Stimulated activated naive B cell treated with anti-CD40 and anti-IgM and Interleukin-4, amounts not matched to agents 10 μg/mL and 1 μg/mL and 100 μg/mL, for 72 hours (primary cell): Measurements from ENCODE around the gene KCNS3.
A peak's percentile ranks its signal among the peaks of the same experiment; 100 is the strongest.

Experiments used
- ATAC-seq, 2 donors: fragments of 150-1000 bp; cut with Tn5 transposase; replicated peaks; 2 replicates each; pipeline ENCODE4 v1.10.0; 2021; ENCODE audit warnings: moderate library complexity in 1 of 2
- DNase-seq: peaks from one replicate; pipeline ENCODE4 v3.0.0; 2021
- H3K27ac Mint-ChIP-seq: one replicate; pipeline ENCODE4 v1.8.0; 2022; ENCODE audit warnings: mild to moderate bottlenecking, mixed read lengths
- H3K27me3 Mint-ChIP-seq, 2 donors: one replicate each; pipeline ENCODE4 v1.8.0; 2022; ENCODE audit warnings: mixed read lengths in 2 of 2
- H3K36me3 Mint-ChIP-seq, 2 donors: one replicate each; pipeline ENCODE4 v1.8.0; 2022; ENCODE audit warnings: mixed read lengths in 2 of 2, mild to moderate bottlenecking in 1 of 2
- H3K4me1 Mint-ChIP-seq, 2 donors: one replicate each; pipeline ENCODE4 v1.8.0; 2022; ENCODE audit warnings: mixed read lengths in 2 of 2, mild to moderate bottlenecking in 1 of 2
- H3K4me3 Mint-ChIP-seq, 2 donors: one replicate each; pipeline ENCODE4 v1.8.0; 2022; ENCODE audit warnings: mild to moderate bottlenecking in 2 of 2, mixed read lengths in 2 of 2, moderate library complexity in 1 of 2
- H3K9me3 Mint-ChIP-seq, 2 donors: one replicate each; pipeline ENCODE4 v1.8.0; 2022; ENCODE audit warnings: mixed read lengths in 2 of 2, mild to moderate bottlenecking in 1 of 2

Gene KCNS3

DNA sequence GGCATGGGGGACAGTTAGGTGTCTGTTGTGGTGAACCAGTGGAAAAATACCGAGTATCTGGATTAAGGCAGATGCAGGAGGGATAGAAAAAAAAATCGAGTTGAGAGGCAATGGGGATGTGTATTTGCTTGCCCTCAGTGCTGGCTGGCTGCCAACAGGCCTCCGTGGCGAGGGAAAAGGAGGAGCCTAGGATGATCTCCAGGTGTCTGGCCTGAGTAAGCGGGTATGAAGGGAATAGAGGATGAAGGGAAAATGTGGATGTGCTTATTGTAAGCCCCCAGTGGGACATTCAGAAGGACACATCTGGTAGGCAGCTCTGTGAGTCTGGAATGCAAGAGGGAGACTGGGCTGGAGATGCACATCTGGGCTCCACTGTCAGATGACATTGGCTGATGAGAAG lies 22.8 kb downstream of the KCNS3 start:
- Mint-ChIP-seq H3K27me3 (peaks cover 16 to 32% of the 10 kb centered on the region in 2 donors), H3K27ac (no peak overlapping the region), H3K36me3 (no peaks in the 10 kb centered on the region), H3K4me3 (no peak overlapping the region), H3K4me1 (no peaks in the 10 kb centered on the region), H3K9me3 (peaks cover 0 to 7% of the 10 kb centered on the region in 2 donors)
- ATAC-seq: no peak
- no peak for DNase-seq

DNA sequence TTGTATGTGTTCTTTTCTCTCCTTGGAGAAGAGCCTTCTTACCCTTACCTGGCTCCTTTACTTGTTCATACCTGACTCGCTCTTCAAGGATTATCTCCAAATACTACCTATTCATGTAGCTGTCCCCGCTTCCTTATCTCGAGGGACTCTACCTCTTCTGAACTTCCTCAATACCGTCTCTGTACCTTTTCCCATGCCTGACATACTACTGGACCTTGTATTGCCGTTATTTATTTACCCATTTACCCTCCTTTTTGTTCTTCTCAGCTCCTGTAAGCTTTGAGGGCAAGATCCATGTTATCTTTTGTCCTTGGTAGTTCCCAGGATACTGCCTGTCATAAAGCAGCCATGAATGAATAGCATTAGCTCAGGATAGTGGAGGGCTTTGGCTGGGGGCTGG lies 32.5 kb downstream of the KCNS3 start:
- no peak for DNase-seq
- H3K9me3 Mint-ChIP-seq: peaks cover 0 to 5% of the 10 kb centered on the region in 2 donors
- H3K27ac Mint-ChIP-seq: no peak overlapping the region
- peaks cover 11 to 17% of the 10 kb centered on the region in 2 donors for H3K4me1 Mint-ChIP-seq
- peaks cover 36 to 39% of the 10 kb centered on the region in 2 donors for H3K27me3 Mint-ChIP-seq
- ATAC-seq: no peak
- H3K36me3 Mint-ChIP-seq: no peaks in the 10 kb centered on the region
- no peak overlapping the region for H3K4me3 Mint-ChIP-seq

DNA sequence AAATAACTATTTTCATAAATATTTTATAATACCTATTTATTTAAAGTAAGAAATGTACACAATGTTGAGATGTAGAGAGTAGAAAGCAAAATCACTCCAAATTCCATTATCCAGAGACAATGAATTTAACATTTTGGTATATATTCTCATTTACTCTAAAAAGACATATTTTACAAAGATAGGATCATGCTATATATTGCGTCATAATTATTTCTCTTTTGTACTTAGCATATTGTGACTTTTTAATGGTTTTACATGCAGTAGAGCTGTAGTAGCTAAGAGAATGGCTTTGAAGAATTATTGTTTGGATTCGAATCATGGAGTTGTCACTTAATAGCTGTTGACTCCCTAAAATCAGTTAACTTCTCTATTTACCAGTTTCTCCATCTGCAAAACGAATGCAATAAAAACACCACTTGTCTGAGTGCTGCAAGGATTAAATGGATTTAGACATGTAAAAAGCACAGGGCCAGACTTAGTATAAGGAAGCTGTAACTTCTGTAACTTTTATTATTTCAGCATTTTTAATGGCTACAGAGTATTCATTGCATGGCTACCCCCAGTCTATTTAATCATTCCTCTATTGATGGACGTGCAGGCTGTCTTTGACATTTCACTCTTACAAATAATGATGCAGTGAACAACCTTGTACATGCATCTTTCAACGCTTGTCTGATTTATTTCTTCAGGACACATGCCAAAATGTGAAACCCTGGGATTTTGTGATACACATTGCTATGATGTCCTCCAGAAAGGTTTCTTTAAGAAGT lies 33.2 kb downstream of the KCNS3 start:
- H3K36me3 Mint-ChIP-seq: no peaks in the 10 kb centered on the region
- H3K4me3 Mint-ChIP-seq: no peak overlapping the region
- H3K4me1 Mint-ChIP-seq: peaks cover 11 to 17% of the 10 kb centered on the region in 2 donors
- no peak overlapping the region for H3K27ac Mint-ChIP-seq
- peaks cover 32% of the 10 kb centered on the region in 2 donors for H3K27me3 Mint-ChIP-seq
- peaks cover 0 to under 1% of the 10 kb centered on the region in 2 donors for H3K9me3 Mint-ChIP-seq
- DNase-seq (no peak), ATAC-seq (peak; percentile 26 to 35)

DNA sequence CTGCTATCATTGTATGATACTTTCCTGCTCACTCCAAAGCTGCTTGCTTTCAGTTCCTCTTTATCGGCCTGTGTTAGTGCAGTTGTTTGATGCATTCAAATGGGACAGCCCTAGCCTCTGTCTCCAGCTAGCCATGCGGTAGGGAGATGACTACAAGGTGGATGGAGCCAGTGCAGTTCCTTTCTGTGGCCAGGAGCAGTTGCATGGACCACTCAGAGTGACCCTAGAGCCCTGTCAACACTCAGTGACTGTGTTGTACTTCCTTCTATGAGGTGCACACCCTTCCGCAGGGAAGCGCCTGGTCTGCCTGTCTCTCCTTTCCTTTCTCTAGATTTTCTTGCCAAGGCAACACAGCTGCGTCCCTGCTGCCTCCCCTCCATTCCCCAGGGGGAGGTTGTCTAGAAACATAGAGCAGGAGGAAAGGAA lies 33.8 kb downstream of the KCNS3 start:
- Mint-ChIP-seq H3K36me3 (no peaks in the 10 kb centered on the region), H3K9me3 (no peaks in the 10 kb centered on the region), H3K4me1 (peaks cover 11 to 17% of the 10 kb centered on the region in 2 donors), H3K4me3 (no peak overlapping the region), H3K27ac (peak overlapping the region; percentile 32), H3K27me3 (peaks cover 26% of the 10 kb centered on the region in 2 donors)
- DNase-seq: peak; percentile 26
- ATAC-seq: peak; percentile 96 to 100

DNA sequence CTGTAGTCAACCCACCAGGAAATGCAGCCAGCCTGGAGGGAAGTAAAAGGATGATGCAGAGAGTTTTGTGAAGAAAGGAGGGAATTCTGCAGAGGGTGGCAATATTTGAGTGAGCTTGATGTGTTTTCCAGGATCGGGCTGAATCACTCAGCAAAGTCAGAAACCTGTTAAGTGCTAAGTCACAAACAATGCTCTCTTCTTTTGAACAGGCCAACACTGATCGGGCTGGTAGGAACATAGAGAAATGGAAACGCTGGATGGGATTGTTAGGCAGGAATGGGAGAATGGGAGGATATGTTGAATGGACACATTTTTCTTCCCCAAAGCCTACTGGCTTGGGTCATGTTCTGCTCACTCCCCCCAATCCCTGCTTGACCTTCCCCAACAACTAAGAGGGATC lies 36.6 kb downstream of the KCNS3 start:
- Mint-ChIP-seq H3K4me1 (peaks cover 12 to 17% of the 10 kb centered on the region in 2 donors), H3K27ac (no peak overlapping the region), H3K27me3 (peaks cover 8 to 12% of the 10 kb centered on the region in 2 donors), H3K9me3 (no peaks in the 10 kb centered on the region), H3K36me3 (no peaks in the 10 kb centered on the region), H3K4me3 (no peak overlapping the region)
- DNase-seq: no peak
- no peak for ATAC-seq

DNA sequence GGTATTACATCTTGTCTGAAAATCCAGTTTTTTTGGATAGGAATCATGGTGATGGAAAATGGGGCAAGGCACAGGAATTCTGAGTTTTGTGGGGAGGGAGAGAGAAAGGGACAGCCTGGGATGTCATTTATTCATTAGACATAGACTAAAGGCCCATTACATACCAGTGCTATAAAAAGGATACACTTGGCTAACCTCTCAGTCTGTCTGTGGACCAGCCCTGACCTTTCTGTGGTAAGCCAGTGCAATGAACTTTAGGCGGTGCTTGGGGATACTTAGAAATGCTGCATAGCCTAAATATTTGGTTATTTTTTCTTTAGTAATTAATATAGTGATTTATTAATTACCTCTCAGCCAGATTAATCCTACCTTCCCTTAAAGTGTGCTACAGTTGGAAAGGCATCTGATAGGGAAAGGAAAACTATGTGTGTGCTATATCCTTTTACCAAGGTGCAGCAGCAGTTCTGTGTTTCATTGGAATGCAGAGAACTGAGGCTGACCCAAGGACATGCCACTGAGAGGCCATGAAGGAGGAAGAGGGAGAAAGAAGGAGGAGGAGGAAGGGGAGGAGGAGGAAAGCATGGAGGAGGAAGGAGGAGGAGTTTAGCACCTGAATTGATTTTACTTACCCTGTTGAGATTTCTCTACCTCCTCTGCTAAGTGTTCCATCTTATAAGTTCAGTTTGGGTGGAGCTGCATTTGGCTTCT lies 37.5 kb downstream of the KCNS3 start:
- H3K9me3 Mint-ChIP-seq: no peaks in the 10 kb centered on the region
- no peaks in the 10 kb centered on the region for H3K36me3 Mint-ChIP-seq
- DNase-seq (no peak), ATAC-seq (peak; percentile 38 to 64)
- no peak overlapping the region for H3K4me3 Mint-ChIP-seq
- H3K27ac Mint-ChIP-seq: no peak overlapping the region
- peaks cover 8 to 9% of the 10 kb centered on the region in 2 donors for H3K27me3 Mint-ChIP-seq
- H3K4me1 Mint-ChIP-seq: peaks cover 11 to 17% of the 10 kb centered on the region in 2 donors

DNA sequence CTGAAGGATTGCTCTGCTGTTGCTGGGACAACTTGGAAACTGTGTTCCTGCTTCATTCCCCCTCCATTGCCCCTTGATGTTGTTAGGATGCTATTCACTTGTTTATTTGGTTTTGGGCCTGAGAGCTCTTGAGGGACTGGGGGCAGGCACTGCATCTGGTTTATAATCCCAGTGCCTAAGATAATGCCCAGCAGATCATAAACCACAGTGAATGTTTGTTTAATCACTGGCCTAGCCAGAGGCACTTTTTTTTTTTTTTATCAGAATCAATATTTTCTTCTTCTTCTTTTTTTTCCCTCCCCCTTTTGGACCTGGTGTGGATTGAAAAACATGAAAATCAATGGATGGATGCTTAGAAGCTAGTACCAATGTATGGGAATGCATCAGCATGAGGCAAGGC lies 38.1 kb downstream of the KCNS3 start:
- Mint-ChIP-seq H3K27me3 (peaks cover 6 to 8% of the 10 kb centered on the region in 2 donors), H3K36me3 (no peaks in the 10 kb centered on the region)
- ATAC-seq: no peak

DNA sequence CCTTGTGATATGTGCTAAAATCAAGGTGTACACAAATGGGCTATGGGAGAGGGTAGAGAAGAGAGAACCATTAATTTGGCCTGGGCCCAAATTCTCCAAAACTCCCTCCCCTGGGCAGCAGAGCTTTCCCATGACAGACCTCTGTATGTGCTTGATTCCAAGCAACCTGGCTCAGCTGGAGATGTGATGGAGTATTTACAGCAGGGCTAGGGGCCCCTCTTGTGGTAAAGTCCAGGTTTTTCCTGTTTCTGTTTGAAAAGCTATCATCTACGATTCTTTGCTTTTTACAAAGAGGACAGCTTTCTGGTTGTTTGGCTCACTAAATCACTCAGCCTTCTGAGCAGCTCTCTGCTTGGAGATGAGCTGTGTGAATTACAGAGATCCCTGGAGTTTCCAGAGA lies 40.3 kb downstream of the KCNS3 start:
- Mint-ChIP-seq H3K27ac (no peak overlapping the region), H3K4me1 (peaks cover 3 to 6% of the 10 kb centered on the region in 2 donors)

More for the DNA sequence above, 38.1 kb downstream of the KCNS3 start:
- DNase-seq: no peak
- Mint-ChIP-seq H3K27ac (no peak overlapping the region), H3K4me1 (peaks cover 10 to 17% of the 10 kb centered on the region in 2 donors), H3K4me3 (no peak overlapping the region), H3K9me3 (no peaks in the 10 kb centered on the region)

DNA sequence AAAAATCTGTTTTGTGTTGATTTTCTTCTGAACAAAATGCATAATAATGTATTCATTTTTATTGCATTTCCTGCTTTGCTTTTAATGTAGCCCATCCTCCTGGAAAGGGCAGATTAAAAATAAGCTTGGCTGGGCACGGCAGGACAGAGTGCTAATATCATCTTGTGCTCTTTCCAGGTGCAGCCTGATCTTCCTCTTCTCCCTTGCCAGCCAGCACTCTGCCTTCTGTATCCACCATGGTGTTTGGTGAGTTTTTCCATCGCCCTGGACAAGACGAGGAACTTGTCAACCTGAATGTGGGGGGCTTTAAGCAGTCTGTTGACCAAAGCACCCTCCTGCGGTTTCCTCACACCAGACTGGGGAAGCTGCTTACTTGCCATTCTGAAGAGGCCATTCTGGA lies 52.3 kb downstream of the KCNS3 start:
- H3K36me3 Mint-ChIP-seq: peaks cover 0 to 4% of the 10 kb centered on the region in 2 donors
- peaks cover 7 to 30% of the 10 kb centered on the region in 2 donors for H3K27me3 Mint-ChIP-seq
- peaks cover 4 to 7% of the 10 kb centered on the region in 2 donors for H3K9me3 Mint-ChIP-seq

More for the DNA sequence above, 40.3 kb downstream of the KCNS3 start:
- H3K4me3 Mint-ChIP-seq: no peak overlapping the region
- H3K36me3 Mint-ChIP-seq: no peaks in the 10 kb centered on the region
- DNase-seq (no peak), ATAC-seq (no peak)
- H3K27me3 Mint-ChIP-seq: peaks cover 6 to 8% of the 10 kb centered on the region in 2 donors
- H3K9me3 Mint-ChIP-seq: no peaks in the 10 kb centered on the region

DNA sequence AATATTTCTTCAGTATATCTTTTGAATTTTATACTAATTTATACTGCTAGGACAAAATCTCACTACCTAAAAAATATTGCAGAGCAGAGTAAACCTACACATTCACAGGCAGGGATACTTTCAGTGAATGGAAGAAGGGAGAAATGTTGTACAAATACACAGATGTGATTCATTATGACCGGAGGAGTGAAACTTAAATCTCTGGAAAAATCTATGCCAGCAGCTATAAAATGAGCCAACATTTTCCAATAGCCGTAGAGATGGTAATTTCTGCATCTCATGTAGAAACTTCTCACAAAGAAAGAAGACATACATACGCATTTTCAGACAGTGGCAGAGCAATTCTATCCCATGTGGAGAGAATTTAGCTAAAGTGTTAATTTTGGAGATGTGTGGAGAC lies 54.8 kb downstream of the KCNS3 start:
- ATAC-seq (no peak), DNase-seq (no peak)
- no peak overlapping the region for H3K27ac Mint-ChIP-seq
- H3K27me3 Mint-ChIP-seq: peaks cover 11 to 30% of the 10 kb centered on the region in 2 donors
- no peak overlapping the region for H3K4me3 Mint-ChIP-seq
- H3K4me1 Mint-ChIP-seq: no peaks in the 10 kb centered on the region
- H3K36me3 Mint-ChIP-seq: no peaks in the 10 kb centered on the region
- H3K9me3 Mint-ChIP-seq: peaks cover 0 to 2% of the 10 kb centered on the region in 2 donors

More for the DNA sequence above, 52.3 kb downstream of the KCNS3 start:
- ATAC-seq: no peak
- no peak overlapping the region for H3K4me3 Mint-ChIP-seq
- H3K4me1 Mint-ChIP-seq: no peaks in the 10 kb centered on the region
- no peak overlapping the region for H3K27ac Mint-ChIP-seq
- no peak for DNase-seq

DNA sequence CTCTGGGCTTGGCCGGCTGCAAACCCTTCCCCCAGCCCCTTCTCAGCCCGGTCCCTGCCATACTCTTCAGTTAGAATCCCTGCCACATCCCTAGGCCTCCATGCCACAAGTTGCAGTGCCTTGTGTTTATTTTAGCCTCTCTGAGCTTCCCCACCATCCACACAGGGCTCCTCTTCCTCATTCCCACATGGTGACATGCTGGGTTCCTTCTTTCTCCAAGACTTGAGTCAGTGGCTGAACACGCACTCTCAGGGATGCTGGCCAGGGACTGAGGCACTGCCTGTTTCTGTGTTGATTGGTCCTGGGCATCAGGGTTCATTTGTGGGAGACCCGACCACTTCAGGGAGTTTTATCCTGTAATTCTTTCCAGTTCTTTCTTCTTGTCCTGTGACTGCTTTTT lies 56.3 kb downstream of the KCNS3 start:
- Mint-ChIP-seq H3K27me3 (peaks cover 11 to 34% of the 10 kb centered on the region in 2 donors), H3K27ac (no peak overlapping the region), H3K9me3 (peaks cover 0 to 4% of the 10 kb centered on the region in 2 donors), H3K4me3 (no peak overlapping the region), H3K4me1 (no peaks in the 10 kb centered on the region), H3K36me3 (no peaks in the 10 kb centered on the region)
- DNase-seq (no peak), ATAC-seq (no peak)

DNA sequence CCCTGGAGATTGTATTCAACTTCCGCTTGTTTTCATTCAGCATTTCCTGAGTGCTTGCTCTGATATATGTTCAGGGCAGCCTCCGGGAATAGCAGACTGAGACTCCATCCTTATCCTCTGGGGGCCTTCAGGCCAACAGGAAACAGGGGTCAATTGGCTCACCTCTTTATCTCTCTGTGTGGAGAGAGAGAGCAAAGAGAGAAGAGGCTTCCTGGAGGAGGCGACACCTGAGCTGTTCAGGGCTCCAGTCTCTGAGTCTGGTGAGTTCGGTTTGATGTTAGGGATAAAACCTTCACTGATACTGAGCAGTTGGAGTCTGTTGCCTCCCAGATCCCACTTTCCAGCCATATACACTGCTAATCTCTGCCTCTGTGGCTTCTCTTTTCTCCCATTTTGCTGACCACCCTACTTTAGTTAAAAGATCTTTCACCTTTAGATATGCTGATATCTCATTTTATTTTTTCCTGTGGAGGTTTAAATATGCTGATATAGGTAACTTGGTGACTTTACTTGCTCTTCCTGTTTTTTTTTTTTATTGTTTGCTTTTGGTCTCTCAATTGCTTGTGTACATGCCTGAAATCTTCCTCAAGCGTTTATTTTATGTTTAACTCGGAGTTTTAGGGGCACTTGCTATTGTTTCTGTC lies 56.9 kb downstream of the KCNS3 start:
- ATAC-seq (no peak), DNase-seq (no peak)
- Mint-ChIP-seq H3K27ac (no peak overlapping the region), H3K36me3 (no peaks in the 10 kb centered on the region), H3K4me1 (no peaks in the 10 kb centered on the region), H3K27me3 (peaks cover 11 to 32% of the 10 kb centered on the region in 2 donors), H3K9me3 (peaks cover 0 to 4% of the 10 kb centered on the region in 2 donors), H3K4me3 (no peak overlapping the region)

DNA sequence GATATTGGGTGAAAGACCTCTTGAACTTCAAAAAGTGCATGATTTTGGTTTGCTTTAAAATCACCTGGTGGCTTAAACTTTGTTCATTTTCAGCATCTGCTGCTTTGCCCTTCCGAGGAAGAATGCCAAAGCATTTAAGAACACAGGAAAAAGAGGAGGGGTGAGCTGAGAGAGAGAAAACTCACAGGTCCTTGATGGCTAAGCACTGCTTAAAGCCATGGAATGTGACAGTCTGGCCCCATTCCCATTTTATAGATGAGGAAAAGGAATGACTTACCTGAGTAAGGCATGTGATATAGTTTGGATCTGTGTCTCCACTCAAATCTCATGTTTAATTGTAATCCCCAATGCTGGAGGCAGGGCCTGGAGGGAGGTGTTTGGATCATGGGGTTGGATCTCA lies 58.1 kb downstream of the KCNS3 start:
- DNase-seq: no peak
- Mint-ChIP-seq H3K4me3 (no peak overlapping the region), H3K27ac (no peak overlapping the region), H3K27me3 (peaks cover 11 to 27% of the 10 kb centered on the region in 2 donors), H3K9me3 (peaks cover 0 to 4% of the 10 kb centered on the region in 2 donors), H3K4me1 (no peaks in the 10 kb centered on the region), H3K36me3 (no peaks in the 10 kb centered on the region)
- no peak for ATAC-seq

DNA sequence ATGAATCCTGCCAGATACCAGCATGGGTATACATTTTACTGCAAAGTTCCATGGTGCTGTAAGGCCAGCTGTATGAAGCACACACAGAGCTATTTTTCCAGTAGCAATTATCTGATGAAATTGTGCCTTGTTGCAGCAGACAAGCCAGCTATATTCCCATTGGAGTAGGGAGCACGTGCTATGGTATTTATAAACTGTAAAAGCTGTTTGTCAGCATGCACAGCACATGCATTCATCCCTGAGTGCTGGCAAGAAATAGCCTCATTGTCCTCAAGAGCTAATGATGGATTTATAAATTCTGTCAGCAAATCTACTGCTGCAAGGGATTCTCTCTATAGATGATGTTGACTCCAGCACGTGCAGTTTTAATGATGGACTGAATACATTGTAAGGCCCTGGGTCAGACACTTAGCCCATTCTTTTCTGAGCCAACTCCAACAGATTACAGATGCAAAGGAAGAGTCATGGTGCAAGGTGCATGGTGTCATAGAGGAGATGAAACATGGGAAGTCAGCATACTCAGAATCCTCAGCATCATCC lies 61.7 kb downstream of the KCNS3 start:
- ATAC-seq: no peak
- Mint-ChIP-seq H3K36me3 (no peaks in the 10 kb centered on the region), H3K9me3 (peaks cover 0 to 4% of the 10 kb centered on the region in 2 donors), H3K4me1 (no peaks in the 10 kb centered on the region), H3K4me3 (no peak overlapping the region), H3K27ac (no peak overlapping the region), H3K27me3 (peaks cover 11 to 14% of the 10 kb centered on the region in 2 donors)
- no peak for DNase-seq
